Testis (tissue), 3 donors: ENCODE results near the gene KCNAB3. TPM values are rescaled to one million over a fixed set of nuclear protein-coding genes. Genes with fewer than 3 reads are reported as not detected.

Source experiments
- DNase-seq: peaks from one replicate; pipeline ENCODE4 v3.0.0-alpha.2; 2019
- H3K27ac ChIP-seq, 2 donors: fragments of 200-600 bp; sonication (generic); one replicate each; pipeline ENCODE4 v1.5.1; 2019
- H3K27me3 ChIP-seq: fragments of 200-600 bp; sonication (generic); one replicate; pipeline ENCODE4 v1.5.1; 2019
- H3K36me3 ChIP-seq: fragments of 200-600 bp; sonication (generic); one replicate; pipeline ENCODE4 v1.5.1; 2017; ENCODE audit warnings: low read depth; ENCODE audit errors: missing control alignments
- H3K4me1 ChIP-seq: fragments of 200-600 bp; sonication (generic); one replicate; pipeline ENCODE4 v1.5.1; 2019
- H3K4me3 ChIP-seq, 2 donors: fragments of 200-600 bp; sonication (generic); one replicate each; pipeline ENCODE4 v1.5.1; 2017 to 2019
- H3K9me3 ChIP-seq: fragments of 200-600 bp; sonication (generic); one replicate; pipeline ENCODE4 v1.5.1; 2017
- POLR2A ChIP-seq: fragments of 450-650 bp; IDR thresholded peaks from one replicate; pipeline ENCODE4 v1.6.1; 2017; ENCODE audit warnings: antibody characterized with exemption, mild to moderate bottlenecking, moderate library complexity
- WGBS, 2 donors: methylation state at CpG; one replicate each; pipeline ENCODE4 v1.1.5; 2018; 5-methylcytosine and 5-hydroxymethylcytosine counted together
- intact Hi-C: fragments of 100-400 bp; cut with DNase I; formaldehyde crosslinking; loops from one replicate; pipeline ENCODE4 v1.15.1; 2023; ENCODE audit warnings: low total_unique reads
- polyA plus RNA-seq: library from polyadenylated mRNA; stranded (reverse); fragments of 350-450 nt; fragmentation: Illumina TruSeq; extraction: RNeasy Lipid Tissue Mini Kit (QIAGEN cat#74804); gene quantifications from one replicate; pipeline ENCODE4 v1.2.3, GENCODE V29; 2014; ENCODE audit warnings: low read depth, low replicate concordance; ENCODE audit not compliant: insufficient read depth
- total RNA-seq, 2 donors: library from RNA; depleted of rRNA; stranded (reverse); fragments of >200 nt; gene quantifications; one replicate each; pipeline ENCODE4 v1.2.3, GENCODE V29; 2016
- TF ChIP-seq, protein P1 (sequence below), 3 experiments: fragments of 450-650 bp in 2 of 3; fragments of 200-600 bp in 1 of 3; sonication (generic) in 1 of 3; IDR thresholded peaks; one replicate each; pipeline ENCODE4 v1.5.1; 2016 to 2019; ENCODE audit warnings: antibody characterized with exemption in 3 of 3, mild to moderate bottlenecking in 2 of 3, moderate library complexity in 1 of 3

The KCNAB3 gene
- total and polyA plus RNA-seq, 3 donors from 2014 or later = 3.3 to 5.2 (median 4.3) TPM

DNA sequence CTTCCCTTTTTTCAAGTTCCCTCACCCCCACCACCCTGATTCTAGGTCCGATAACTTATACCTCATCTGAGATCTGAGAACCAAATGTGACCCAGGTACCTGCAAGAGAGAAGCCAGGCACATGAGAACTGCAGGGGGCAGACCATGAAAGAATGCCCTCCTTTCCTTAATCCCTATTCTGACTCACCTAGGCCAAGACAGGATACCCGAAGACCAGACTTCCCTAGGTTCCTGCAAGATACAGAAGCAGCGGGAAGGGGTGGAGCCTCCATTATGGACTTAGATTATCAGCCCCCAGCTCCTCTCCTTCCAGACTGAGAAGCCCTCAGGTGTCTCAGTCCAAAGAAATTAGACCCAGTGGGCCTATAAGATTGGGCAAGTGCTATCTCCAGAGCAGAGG is 2.1 kb downstream of the KCNAB3 start:
- Histone ChIP-seq H3K9me3 (no peaks in the 10 kb centered on the region), H3K36me3 (no peaks in the 10 kb centered on the region), H3K27me3 (no peaks in the 10 kb centered on the region), H3K4me1 (peaks cover 13% of the 10 kb centered on the region), H3K27ac (no peak overlapping the region), H3K4me3 (no peak overlapping the region)
- TF ChIP-seq, protein P1, sequence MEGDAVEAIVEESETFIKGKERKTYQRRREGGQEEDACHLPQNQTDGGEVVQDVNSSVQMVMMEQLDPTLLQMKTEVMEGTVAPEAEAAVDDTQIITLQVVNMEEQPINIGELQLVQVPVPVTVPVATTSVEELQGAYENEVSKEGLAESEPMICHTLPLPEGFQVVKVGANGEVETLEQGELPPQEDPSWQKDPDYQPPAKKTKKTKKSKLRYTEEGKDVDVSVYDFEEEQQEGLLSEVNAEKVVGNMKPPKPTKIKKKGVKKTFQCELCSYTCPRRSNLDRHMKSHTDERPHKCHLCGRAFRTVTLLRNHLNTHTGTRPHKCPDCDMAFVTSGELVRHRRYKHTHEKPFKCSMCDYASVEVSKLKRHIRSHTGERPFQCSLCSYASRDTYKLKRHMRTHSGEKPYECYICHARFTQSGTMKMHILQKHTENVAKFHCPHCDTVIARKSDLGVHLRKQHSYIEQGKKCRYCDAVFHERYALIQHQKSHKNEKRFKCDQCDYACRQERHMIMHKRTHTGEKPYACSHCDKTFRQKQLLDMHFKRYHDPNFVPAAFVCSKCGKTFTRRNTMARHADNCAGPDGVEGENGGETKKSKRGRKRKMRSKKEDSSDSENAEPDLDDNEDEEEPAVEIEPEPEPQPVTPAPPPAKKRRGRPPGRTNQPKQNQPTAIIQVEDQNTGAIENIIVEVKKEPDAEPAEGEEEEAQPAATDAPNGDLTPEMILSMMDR (IDR thresholded peaks at IDR 0.05) = no peak
- no peak for TF ChIP-seq POLR2A
- intact Hi-C loops = no loop called here
- WGBS, 2 donors = 94 to 96% methylated on average over 3 of the region's 3 CpGs
- no peak for DNase-seq

GRCh38 chr17:7922845-7923628 is 6.6 kb downstream of the KCNAB3 start:
- peak overlapping the region; percentile 35 to 62 for H3K4me3 ChIP-seq
- peak; percentile 90 for DNase-seq
- TF ChIP-seq POLR2A = no peak
- TF ChIP-seq, protein P1 (IDR thresholded peaks at IDR 0.05) = no peak
- H3K4me1 ChIP-seq = peaks cover 11% of the 10 kb centered on the region
- 14 to 17% methylated on average over 41 to 45 of the region's 45 CpGs for WGBS, 2 donors
- intact Hi-C loops = no loop called here
- H3K27me3 ChIP-seq = no peaks in the 10 kb centered on the region
- H3K27ac ChIP-seq = peak overlapping the region; percentile 31 to 37
- no peaks in the 10 kb centered on the region for H3K9me3 ChIP-seq
- H3K36me3 ChIP-seq = no peaks in the 10 kb centered on the region

GRCh38 chr17:7922269-7922844 is 7.3 kb downstream of the KCNAB3 start:
- TF ChIP-seq POLR2A = no peak
- TF ChIP-seq, protein P1 (IDR thresholded peaks at IDR 0.05) = no peak
- no peaks in the 10 kb centered on the region for H3K9me3 ChIP-seq
- H3K27ac ChIP-seq = peak overlapping the region; percentile 31 to 37
- no peaks in the 10 kb centered on the region for H3K36me3 ChIP-seq
- peak overlapping the region; percentile 35 to 62 for H3K4me3 ChIP-seq
- intact Hi-C loops = no loop called here
- WGBS, 2 donors = 16 to 34% methylated on average over 16 of the region's 16 CpGs
- DNase-seq = no peak
- H3K27me3 ChIP-seq = no peaks in the 10 kb centered on the region
- H3K4me1 ChIP-seq = peaks cover 11% of the 10 kb centered on the region

DNA sequence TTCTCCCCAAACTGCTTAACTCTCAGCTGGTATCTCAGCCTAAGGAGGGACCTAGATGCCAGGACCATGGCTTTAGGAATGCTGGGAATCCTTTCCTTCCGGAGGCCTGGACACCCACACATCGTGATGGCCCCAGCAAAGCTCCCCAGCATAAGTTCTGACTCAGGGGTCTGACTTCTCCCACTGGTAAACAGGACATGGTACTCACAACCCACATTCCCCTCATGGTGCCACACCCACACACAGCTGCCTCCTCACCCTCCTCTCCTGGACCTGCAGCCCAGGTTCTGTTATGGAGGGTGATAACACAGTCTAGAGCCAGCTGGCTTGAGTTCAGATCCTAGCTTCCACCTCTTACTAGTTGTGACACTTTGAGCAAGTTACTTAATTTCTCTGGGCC is 12.8 kb downstream of the KCNAB3 start:
- no peak for DNase-seq
- Histone ChIP-seq H3K36me3 (no peaks in the 10 kb centered on the region), H3K27me3 (no peaks in the 10 kb centered on the region), H3K27ac (peak overlapping the region in 1 of 2 donors; percentile 96), H3K4me3 (peak overlapping the region in 1 of 2 donors; percentile 59), H3K9me3 (no peaks in the 10 kb centered on the region), H3K4me1 (peaks cover 11% of the 10 kb centered on the region)
- WGBS, 2 donors = 50 to 53% methylated on average over 2 of the region's 2 CpGs
- intact Hi-C loops = no loop called here
- TF ChIP-seq, protein P1 (IDR thresholded peaks at IDR 0.05) = no peak
- no peak for TF ChIP-seq POLR2A

- H3K4me3 ChIP-seq = peak overlapping the region; percentile 59 to 67
- WGBS, 2 donors = 29 to 43% methylated on average over 12 to 15 of the region's 15 CpGs
- no peaks in the 10 kb centered on the region for H3K27me3 ChIP-seq
- intact Hi-C loops = no loop called here
- no peaks in the 10 kb centered on the region for H3K9me3 ChIP-seq
- H3K4me1 ChIP-seq = peaks cover 11% of the 10 kb centered on the region
- no peak for DNase-seq
- TF ChIP-seq, protein P1 (IDR thresholded peaks at IDR 0.05) = no peak
- TF ChIP-seq POLR2A = no peak
- H3K27ac ChIP-seq = peak overlapping the region; percentile 90 to 96
- no peaks in the 10 kb centered on the region for H3K36me3 ChIP-seq
Measured at GRCh38 chr17:7916385-7916682, 13.3 kb downstream of the KCNAB3 start.
